ENCODE measurements around the gene ETV7.

ETV7 gene

DNA sequence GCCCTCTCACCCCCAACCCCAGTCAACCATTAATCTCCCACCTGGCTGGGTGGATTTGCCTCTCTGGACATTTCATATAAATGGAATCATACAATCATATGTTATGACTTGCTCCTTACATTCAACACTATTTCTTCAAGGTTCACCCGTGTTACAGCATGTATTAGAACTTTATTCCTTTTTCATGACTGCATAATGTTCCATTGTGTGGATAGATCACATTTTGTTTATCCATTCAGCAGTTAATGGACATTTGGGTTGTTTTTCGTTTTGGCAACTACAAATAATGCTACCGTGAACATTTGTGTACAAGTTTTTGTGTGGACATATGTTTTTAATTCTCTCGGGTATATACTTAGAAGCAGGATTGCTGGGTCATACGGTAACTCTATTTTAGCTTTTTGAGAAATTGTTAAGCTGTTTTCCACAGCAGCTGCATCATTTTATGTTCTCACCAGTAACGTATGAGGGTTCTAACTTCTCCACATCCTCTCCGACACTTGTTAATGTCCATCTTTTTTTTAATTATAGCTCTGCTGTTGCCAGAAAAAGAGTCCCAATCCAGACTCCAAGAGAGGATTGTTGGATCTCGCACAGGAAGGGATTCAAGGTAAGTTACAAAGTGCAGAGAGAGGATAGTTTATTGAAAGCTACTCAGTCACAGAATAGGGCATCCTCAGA lies 34.9 kb downstream of the ETV7 start:
- Histone ChIP-seq H3K4me1 (ENCODE audit: insufficient read depth, insufficient read length) (no peaks in the 10 kb centered on the region), H3K9me3 (ENCODE audit: insufficient read depth, low read length) (no peaks in the 10 kb centered on the region), H3K9ac (ENCODE audit: insufficient read length, low read depth) (no peak overlapping the region), H3K4me3 (ENCODE audit: insufficient read length, low read depth) (no peak overlapping the region), H3K27me3 (ENCODE audit: insufficient read depth, insufficient read length) (no peaks in the 10 kb centered on the region), H3K36me3 (ENCODE audit: insufficient read depth, insufficient read length, low read length) (no peaks in the 10 kb centered on the region)
- no peak for TF ChIP-seq YY1 (IDR thresholded peaks at IDR 0.05; ENCODE audit: insufficient read depth, insufficient read length)
- TF ChIP-seq ZNF274 (IDR thresholded peaks at IDR 0.05; ENCODE audit: low read depth, low read length), result no peak
- TF ChIP-seq SUZ12 (IDR thresholded peaks at IDR 0.05; ENCODE audit: extremely low read depth, insufficient read depth, insufficient read length), result no peak
- no peak for DNase-seq (ENCODE audit: low read depth, low spot score)

DNA sequence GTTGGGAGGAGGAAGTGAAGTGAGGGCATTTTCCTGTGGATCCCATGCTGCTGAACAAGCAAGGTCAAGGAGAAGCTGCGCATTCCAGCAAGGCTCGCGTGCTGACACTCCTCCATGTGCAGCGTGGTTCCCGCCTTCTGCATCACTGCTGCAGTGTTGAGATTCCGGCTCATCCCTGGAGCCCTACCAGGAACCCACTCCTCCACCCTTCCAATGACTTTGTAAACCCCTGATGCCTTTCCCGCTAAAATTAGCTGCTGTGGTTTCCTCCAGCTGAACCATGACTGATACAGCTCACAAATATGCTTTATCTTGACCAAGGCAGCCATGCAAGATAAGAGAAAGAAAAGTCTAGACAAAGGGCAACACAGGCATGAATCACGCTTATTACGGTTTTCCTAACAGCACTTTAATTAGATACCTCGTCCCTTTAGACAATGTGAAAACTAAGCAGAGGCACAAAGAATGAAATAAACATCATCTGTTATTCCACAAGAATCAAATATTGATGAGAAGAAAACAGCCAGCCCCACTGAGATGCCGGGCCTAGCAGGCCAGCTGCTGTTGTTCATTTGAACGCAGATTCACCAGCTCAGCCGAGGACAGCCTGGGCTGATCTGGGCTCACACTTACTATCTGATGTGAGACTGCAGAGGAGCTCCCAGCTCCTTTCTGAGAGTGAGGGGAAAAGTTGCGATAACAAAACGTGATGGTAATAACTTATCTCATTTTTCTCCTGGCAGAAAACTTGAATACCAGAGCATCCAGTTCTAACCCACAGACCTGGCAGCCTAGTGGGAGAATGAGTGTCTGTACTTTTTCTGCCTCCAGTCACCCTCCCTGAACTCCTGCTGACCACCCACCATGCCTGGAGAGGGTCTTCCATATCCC lies 36.5 kb downstream of the ETV7 start:
- Histone ChIP-seq H3K36me3 (ENCODE audit: insufficient read depth, insufficient read length, low read length) (no peaks in the 10 kb centered on the region), H3K9me3 (ENCODE audit: insufficient read depth, low read length) (no peaks in the 10 kb centered on the region), H3K9ac (ENCODE audit: insufficient read length, low read depth) (no peak overlapping the region), H3K4me1 (ENCODE audit: insufficient read depth, insufficient read length) (no peaks in the 10 kb centered on the region), H3K27me3 (ENCODE audit: insufficient read depth, insufficient read length) (no peaks in the 10 kb centered on the region), H3K4me3 (ENCODE audit: insufficient read length, low read depth) (no peak overlapping the region)
- TF ChIP-seq SUZ12 (IDR thresholded peaks at IDR 0.05; ENCODE audit: extremely low read depth, insufficient read depth, insufficient read length), result no peak
- TF ChIP-seq YY1 (IDR thresholded peaks at IDR 0.05; ENCODE audit: insufficient read depth, insufficient read length), result no peak
- no peak for TF ChIP-seq ZNF274 (IDR thresholded peaks at IDR 0.05; ENCODE audit: low read depth, low read length)
- no peak for DNase-seq (ENCODE audit: low read depth, low spot score)

DNA sequence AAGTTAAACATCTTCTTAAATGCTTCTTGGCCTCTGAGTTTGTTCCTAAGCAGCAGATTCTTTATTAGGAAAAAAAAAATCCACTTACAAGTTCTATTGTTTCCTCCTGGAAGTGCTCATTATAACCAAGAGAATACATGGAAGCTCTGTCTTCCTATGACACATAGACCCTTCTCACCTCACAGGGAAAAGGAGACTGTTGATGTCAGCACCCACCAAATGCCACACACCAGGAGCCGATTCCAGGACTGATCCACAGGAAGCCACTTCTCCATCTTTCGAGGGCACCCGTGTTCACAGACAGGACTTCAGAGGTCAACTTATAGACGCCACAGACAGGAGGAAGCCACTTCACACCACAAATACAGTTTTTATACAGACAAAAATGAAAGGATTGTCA lies 37.4 kb downstream of the ETV7 start:
- no peak overlapping the region for H3K9ac ChIP-seq (ENCODE audit: insufficient read length, low read depth)
- no peaks in the 10 kb centered on the region for H3K36me3 ChIP-seq (ENCODE audit: insufficient read depth, insufficient read length, low read length)
- TF ChIP-seq ZNF274 (IDR thresholded peaks at IDR 0.05; ENCODE audit: low read depth, low read length), result no peak
- TF ChIP-seq SUZ12 (IDR thresholded peaks at IDR 0.05; ENCODE audit: extremely low read depth, insufficient read depth, insufficient read length), result no peak
- H3K4me3 ChIP-seq (ENCODE audit: insufficient read length, low read depth), result no peak overlapping the region
- no peaks in the 10 kb centered on the region for H3K4me1 ChIP-seq (ENCODE audit: insufficient read depth, insufficient read length)
- DNase-seq (ENCODE audit: low read depth, low spot score), result no peak
- no peaks in the 10 kb centered on the region for H3K9me3 ChIP-seq (ENCODE audit: insufficient read depth, low read length)
- H3K27me3 ChIP-seq (ENCODE audit: insufficient read depth, insufficient read length), result no peaks in the 10 kb centered on the region

DNA sequence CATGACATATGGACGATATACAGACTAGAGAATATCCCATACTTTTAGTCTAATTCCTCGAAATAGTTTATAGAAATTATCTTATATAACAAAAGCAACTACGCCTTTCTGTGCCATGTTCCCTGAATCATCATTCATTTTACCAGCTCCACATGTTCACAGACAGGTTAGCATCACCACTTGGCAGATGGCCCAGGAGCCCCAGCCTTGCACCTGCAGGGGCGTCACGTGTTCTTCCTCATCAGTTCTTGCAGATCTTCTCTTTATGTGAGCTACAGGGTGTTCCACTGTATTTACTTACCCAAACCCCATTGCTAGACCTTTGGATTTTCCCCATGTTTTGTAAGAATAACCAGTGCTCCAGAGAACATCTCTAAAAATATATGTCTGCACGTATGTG lies 38.2 kb downstream of the ETV7 start:
- no peaks in the 10 kb centered on the region for H3K36me3 ChIP-seq (ENCODE audit: insufficient read depth, insufficient read length, low read length)
- TF ChIP-seq SUZ12 (IDR thresholded peaks at IDR 0.05; ENCODE audit: extremely low read depth, insufficient read depth, insufficient read length), result no peak
- TF ChIP-seq YY1 (IDR thresholded peaks at IDR 0.05; ENCODE audit: insufficient read depth, insufficient read length), result no peak
- TF ChIP-seq ZNF274 (IDR thresholded peaks at IDR 0.05; ENCODE audit: low read depth, low read length), result no peak
- no peaks in the 10 kb centered on the region for H3K27me3 ChIP-seq (ENCODE audit: insufficient read depth, insufficient read length)
- H3K4me1 ChIP-seq (ENCODE audit: insufficient read depth, insufficient read length), result no peaks in the 10 kb centered on the region
- no peaks in the 10 kb centered on the region for H3K9me3 ChIP-seq (ENCODE audit: insufficient read depth, low read length)
- no peak for DNase-seq (ENCODE audit: low read depth, low spot score)
- H3K4me3 ChIP-seq (ENCODE audit: insufficient read length, low read depth), result no peak overlapping the region
- H3K9ac ChIP-seq (ENCODE audit: insufficient read length, low read depth), result no peak overlapping the region

DNA sequence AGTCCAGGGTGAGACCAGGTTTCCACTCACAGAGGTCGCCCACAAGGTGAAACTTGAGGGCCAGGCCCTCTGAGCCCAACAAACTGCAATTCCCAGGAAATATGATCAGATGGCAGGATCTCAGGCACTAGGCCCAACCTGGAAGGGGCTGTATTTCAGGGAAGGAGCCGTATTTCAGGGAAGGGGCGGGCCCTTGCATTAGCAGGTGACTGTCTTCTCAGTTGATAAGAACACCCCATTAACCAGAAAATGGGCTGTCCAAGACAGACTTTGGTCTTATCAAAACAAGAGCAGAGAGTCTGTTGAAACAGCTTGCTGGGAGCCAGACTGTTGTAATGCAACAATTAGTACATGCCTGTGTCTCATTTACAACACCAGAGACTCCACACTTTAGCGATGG lies 39.8 kb downstream of the ETV7 start:
- Histone ChIP-seq H3K4me3 (ENCODE audit: insufficient read length, low read depth) (no peak overlapping the region), H3K4me1 (ENCODE audit: insufficient read depth, insufficient read length) (no peaks in the 10 kb centered on the region), H3K27me3 (ENCODE audit: insufficient read depth, insufficient read length) (no peaks in the 10 kb centered on the region), H3K9me3 (ENCODE audit: insufficient read depth, low read length) (no peaks in the 10 kb centered on the region), H3K36me3 (ENCODE audit: insufficient read depth, insufficient read length, low read length) (no peaks in the 10 kb centered on the region), H3K9ac (ENCODE audit: insufficient read length, low read depth) (no peak overlapping the region)
- no peak for DNase-seq (ENCODE audit: low read depth, low spot score)
- TF ChIP-seq YY1 (IDR thresholded peaks at IDR 0.05; ENCODE audit: insufficient read depth, insufficient read length), result no peak
- TF ChIP-seq SUZ12 (IDR thresholded peaks at IDR 0.05; ENCODE audit: extremely low read depth, insufficient read depth, insufficient read length), result no peak
- TF ChIP-seq ZNF274 (IDR thresholded peaks at IDR 0.05; ENCODE audit: low read depth, low read length), result no peak

DNA sequence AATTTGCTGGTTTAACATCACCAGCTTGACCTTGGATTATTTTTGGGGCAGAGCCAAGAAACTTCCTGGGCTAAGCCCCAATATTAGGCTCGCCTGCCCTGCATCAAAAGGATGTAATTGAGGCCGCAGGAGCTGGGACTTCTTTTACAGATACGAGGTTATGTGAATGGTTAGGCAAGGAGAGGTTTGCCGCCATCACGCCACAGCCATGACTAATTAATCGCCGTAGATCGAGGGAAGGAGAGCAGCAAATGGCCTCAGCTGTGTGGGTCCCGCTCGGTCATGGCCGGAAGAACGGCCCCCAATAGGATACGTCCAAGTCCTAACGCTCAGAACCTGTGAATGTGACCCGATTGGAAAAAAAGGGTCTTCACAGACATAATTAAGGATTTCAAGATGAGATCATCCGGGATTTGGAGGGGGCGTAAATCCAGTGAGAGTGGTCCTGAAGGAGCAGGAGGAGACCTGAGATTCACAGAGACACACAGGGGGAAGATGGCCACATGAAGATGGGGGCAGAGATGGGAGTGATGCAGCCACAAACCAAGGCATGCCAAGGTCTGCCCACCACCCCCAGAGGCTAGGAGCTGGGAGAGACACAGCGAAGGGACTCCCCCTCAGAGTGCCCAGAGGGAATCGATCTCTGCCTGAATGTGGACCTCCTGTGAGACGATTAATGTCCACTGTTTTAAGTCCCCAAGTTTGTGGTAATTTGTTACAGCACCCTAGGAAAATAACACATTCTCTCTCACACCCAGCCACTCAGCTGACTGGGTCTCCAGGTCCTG lies 40.8 kb downstream of the ETV7 start:
- Histone ChIP-seq H3K9ac (ENCODE audit: insufficient read length, low read depth) (no peak overlapping the region), H3K9me3 (ENCODE audit: insufficient read depth, low read length) (no peaks in the 10 kb centered on the region)

More for the DNA sequence above, 40.8 kb downstream of the ETV7 start:
- Histone ChIP-seq H3K36me3 (ENCODE audit: insufficient read depth, insufficient read length, low read length) (no peaks in the 10 kb centered on the region), H3K4me3 (ENCODE audit: insufficient read length, low read depth) (no peak overlapping the region), H3K27me3 (ENCODE audit: insufficient read depth, insufficient read length) (no peaks in the 10 kb centered on the region), H3K4me1 (ENCODE audit: insufficient read depth, insufficient read length) (no peaks in the 10 kb centered on the region)
- TF ChIP-seq ZNF274 (IDR thresholded peaks at IDR 0.05; ENCODE audit: low read depth, low read length), result no peak
- TF ChIP-seq YY1 (IDR thresholded peaks at IDR 0.05; ENCODE audit: insufficient read depth, insufficient read length), result no peak
- no peak for TF ChIP-seq SUZ12 (IDR thresholded peaks at IDR 0.05; ENCODE audit: extremely low read depth, insufficient read depth, insufficient read length)
- no peak for DNase-seq (ENCODE audit: low read depth, low spot score)
